H1 (cell line): Measurements from ENCODE around the gene ZNF415.

Source experiments
- CHD1 ChIP-seq: IDR thresholded peaks from 2 replicates; pipeline ENCODE4 v1.6.1; 2012; ENCODE audit warnings: low read depth, low read length, improper control_type of control experiment
- CTCF ChIP-seq, 3 experiments: IDR thresholded peaks; 1 replicate in 2 of 3; 2 replicates in 1 of 3; pipeline versions ENCODE4 v1.5.1 to v1.6.1; 2011; ENCODE audit warnings: low read length in 3 of 3, mild to moderate bottlenecking in 3 of 3, inconsistent platforms in 2 of 3, low read depth in 1 of 3, moderate library complexity in 1 of 3; ENCODE audit not compliant: insufficient read depth in 1 of 3; ENCODE audit errors: control extremely low read depth in 1 of 3
- EZH2 ChIP-seq: fragments of 200-600 bp; sonication (generic); IDR thresholded peaks from 2 replicates; pipeline ENCODE4 v1.7.1; 2012; ENCODE audit warnings: low read depth, mild to moderate bottlenecking, moderate library complexity, low read length, inconsistent platforms; ENCODE audit not compliant: severe bottlenecking
- POLR2A ChIP-seq, 2 experiments: IDR thresholded peaks; 1 replicate in 1 of 2; 2 replicates in 1 of 2; pipeline ENCODE4 v1.6.1; 2011; ENCODE audit warnings: low read depth in 2 of 2, low read length in 2 of 2, mild to moderate bottlenecking in 2 of 2; ENCODE audit errors: control extremely low read depth in 1 of 2
- POLR2AphosphoS5 ChIP-seq: IDR thresholded peaks from 2 replicates; pipeline ENCODE4 v1.6.1; 2011; ENCODE audit warnings: low read depth, low read length
- SP4 ChIP-seq: IDR thresholded peaks from 2 replicates; pipeline ENCODE4 v1.6.1; 2012; ENCODE audit warnings: low read length, inconsistent platforms
- TCF12 ChIP-seq: IDR thresholded peaks from 2 replicates; pipeline ENCODE4 v1.6.1; 2011; ENCODE audit warnings: low read depth, mild to moderate bottlenecking, low read length

- TF ChIP-seq EZH2 (no peak), CHD1 (no peak), POLR2AphosphoS5 (no peak), TCF12 (no peak), CTCF (IDR thresholded peaks at IDR 0.05; ENCODE audit: control extremely low read depth in 1 of 3, insufficient read depth in 1 of 3, low read depth in 1 of 3, low read length in 3 of 3) (no peak), POLR2A (IDR thresholded peaks at IDR 0.05; ENCODE audit: control extremely low read depth in 1 of 2, low read depth in 2 of 2, low read length in 2 of 2) (no peak), SP4 (no peak)
Observed at GRCh38 chr19:53147645-53148044, 14.9 kb upstream of the ZNF415 start.
